ENCODE data around the gene MAP3K7CL.

MAP3K7CL gene

DNA sequence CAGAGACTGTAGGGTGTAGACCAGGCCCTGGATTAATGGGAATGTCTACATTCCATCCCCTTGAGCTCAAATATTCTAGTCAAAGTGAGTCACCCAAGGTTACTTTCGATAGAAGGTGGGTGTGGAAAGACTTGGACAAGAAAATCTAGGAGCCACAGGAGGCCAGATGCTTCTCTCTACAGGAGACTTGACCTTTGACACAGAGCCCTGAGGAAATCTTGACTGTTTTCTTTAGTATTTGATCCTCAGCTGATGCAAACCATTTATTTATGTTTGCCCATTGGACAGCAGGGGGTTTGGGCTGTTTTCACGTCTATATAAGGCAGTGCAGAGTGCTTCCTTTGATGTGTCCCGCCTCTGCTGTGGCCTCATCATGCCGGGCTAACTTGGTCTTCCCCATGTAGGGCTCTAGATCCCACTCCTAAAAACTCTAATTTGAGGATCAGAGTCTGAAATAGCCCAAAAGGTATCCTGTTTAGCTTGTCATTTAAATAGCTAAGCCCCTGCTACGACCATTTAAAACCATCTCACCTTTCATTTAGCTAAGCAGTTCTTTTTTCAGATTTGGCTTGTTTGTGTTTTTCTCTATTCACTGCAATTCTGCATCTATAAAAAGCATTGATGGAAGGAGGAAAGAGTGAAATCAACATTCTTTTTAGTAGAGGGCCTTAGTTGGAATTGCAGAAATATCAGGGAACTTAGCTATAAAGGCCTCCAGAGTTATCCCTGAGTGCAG lies 15.5 kb upstream of the MAP3K7CL start:
- Histone ChIP-seq H3K4me3 (ENCODE audit: control insufficient read depth in 1 of 7, extremely low read depth in 1 of 7, insufficient read depth in 4 of 7, low read depth in 2 of 7, low read length in 6 of 7) (no peak overlapping the region), H3K27ac (ENCODE audit: insufficient read depth in 1 of 2, low read depth in 1 of 2, low read length in 2 of 2, poor library complexity in 1 of 2, severe bottlenecking in 2 of 2) (no peak overlapping the region), H3K9me3 (ENCODE audit: control extremely low read depth in 1 of 5, control insufficient read depth in 4 of 5, insufficient read depth in 2 of 5, low read depth in 1 of 5, low read length in 4 of 5) (no peaks in the 10 kb centered on the region), H3K27me3 (replicated peaks in 2 of 5; ENCODE audit: control insufficient read depth in 4 of 5, insufficient read depth in 5 of 5, low read length in 4 of 5) (no peaks in the 10 kb centered on the region), H3K4me1 (ENCODE audit: control extremely low read depth in 1 of 4, control insufficient read depth in 4 of 4, insufficient read depth in 4 of 4, low read length in 3 of 4) (peaks cover 0 to 2% (median 0%) of the 10 kb centered on the region in 4 experiments), H3K36me3 (ENCODE audit: control insufficient read depth in 4 of 4, insufficient read depth in 4 of 4, low read length in 3 of 4) (peaks cover 0 to 3% (median 0%) of the 10 kb centered on the region in 4 experiments)
- DNase-seq: no peak
- CTCF ChIA-PET: interaction anchor here (1.2 to 4.0 kb wide), 2 partner anchors 9 to 31 kb away, joined by 3 to 16 read pairs; no protein-coding TSS in a partner anchor
- 98% methylated on average over 4 of the region's 5 CpGs for WGBS (ENCODE audit: insufficient coverage)
- POLR2A ChIA-PET: no interaction called here

- H3K36me3 ChIP-seq (ENCODE audit: control insufficient read depth in 4 of 4, insufficient read depth in 4 of 4, low read length in 3 of 4): peaks cover 0 to 3% (median 0%) of the 10 kb centered on the region in 4 experiments
- H3K4me1 ChIP-seq (ENCODE audit: control extremely low read depth in 1 of 4, control insufficient read depth in 4 of 4, insufficient read depth in 4 of 4, low read length in 3 of 4): peaks cover 0 to 2% (median 0%) of the 10 kb centered on the region in 4 experiments
- WGBS (ENCODE audit: insufficient coverage): 98% methylated on average over 5 of the region's 8 CpGs
- H3K27ac ChIP-seq (ENCODE audit: insufficient read depth in 1 of 2, low read depth in 1 of 2, low read length in 2 of 2, poor library complexity in 1 of 2, severe bottlenecking in 2 of 2): no peak overlapping the region
- DNase-seq: no peak
- ChIA-PET CTCF (interaction anchor here (4.0 kb wide), 1 partner anchor 10 kb away, joined by 16 read pairs; no protein-coding TSS in a partner anchor), POLR2A (interaction anchor here (0.5 kb wide), 1 partner anchor 1086 kb away, joined by 3 read pairs; no protein-coding TSS in a partner anchor)
- H3K27me3 ChIP-seq (replicated peaks in 2 of 5; ENCODE audit: control insufficient read depth in 4 of 5, insufficient read depth in 5 of 5, low read length in 4 of 5): no peaks in the 10 kb centered on the region
- H3K4me3 ChIP-seq (ENCODE audit: control insufficient read depth in 1 of 7, extremely low read depth in 1 of 7, insufficient read depth in 4 of 7, low read depth in 2 of 7, low read length in 6 of 7): no peak overlapping the region
- H3K9me3 ChIP-seq (ENCODE audit: control extremely low read depth in 1 of 5, control insufficient read depth in 4 of 5, insufficient read depth in 2 of 5, low read depth in 1 of 5, low read length in 4 of 5): no peaks in the 10 kb centered on the region
These were observed 14.5 kb upstream of the MAP3K7CL start for GRCh38 chr21:29115899-29116298.

GRCh38 chr21:29117372-29117955 lies 13.0 kb upstream of the MAP3K7CL start:
- Histone ChIP-seq H3K4me3 (ENCODE audit: control insufficient read depth in 1 of 7, extremely low read depth in 1 of 7, insufficient read depth in 4 of 7, low read depth in 2 of 7, low read length in 6 of 7) (no peak overlapping the region), H3K27ac (ENCODE audit: insufficient read depth in 1 of 2, low read depth in 1 of 2, low read length in 2 of 2, poor library complexity in 1 of 2, severe bottlenecking in 2 of 2) (no peak overlapping the region), H3K27me3 (replicated peaks in 2 of 5; ENCODE audit: control insufficient read depth in 4 of 5, insufficient read depth in 5 of 5, low read length in 4 of 5) (no peaks in the 10 kb centered on the region), H3K36me3 (ENCODE audit: control insufficient read depth in 4 of 4, insufficient read depth in 4 of 4, low read length in 3 of 4) (no peaks in the 10 kb centered on the region), H3K9me3 (ENCODE audit: control extremely low read depth in 1 of 5, control insufficient read depth in 4 of 5, insufficient read depth in 2 of 5, low read depth in 1 of 5, low read length in 4 of 5) (no peaks in the 10 kb centered on the region), H3K4me1 (ENCODE audit: control extremely low read depth in 1 of 4, control insufficient read depth in 4 of 4, insufficient read depth in 4 of 4, low read length in 3 of 4) (peaks cover 0 to 2% (median 0%) of the 10 kb centered on the region in 4 experiments)
- ChIA-PET POLR2A (no interaction called here), CTCF (interaction anchor here (1.2 to 4.0 kb wide), 2 partner anchors 12 to 31 kb away, joined by 3 to 16 read pairs; no protein-coding TSS in a partner anchor)
- WGBS (ENCODE audit: insufficient coverage): 94% methylated on average over 3 of the region's 3 CpGs
- DNase-seq: peak in 1 of 3 donors; percentile 9

GRCh38 chr21:29121759-29122158 lies 8.7 kb upstream of the MAP3K7CL start:
- ChIA-PET CTCF (interaction anchor here (1.1 to 1.3 kb wide), 2 partner anchors 244 to 250 kb away, joined by 3 to 5 read pairs; no protein-coding TSS in a partner anchor), POLR2A (no interaction called here)
- H3K27ac ChIP-seq (ENCODE audit: insufficient read depth in 1 of 2, low read depth in 1 of 2, low read length in 2 of 2, poor library complexity in 1 of 2, severe bottlenecking in 2 of 2): no peak overlapping the region
- H3K4me1 ChIP-seq (ENCODE audit: control extremely low read depth in 1 of 4, control insufficient read depth in 4 of 4, insufficient read depth in 4 of 4, low read length in 3 of 4): peaks cover 0 to 2% (median 0%) of the 10 kb centered on the region in 4 experiments
- WGBS (ENCODE audit: insufficient coverage): 100% methylated on average over 1 of the region's 1 CpG
- H3K27me3 ChIP-seq (replicated peaks in 2 of 5; ENCODE audit: control insufficient read depth in 4 of 5, insufficient read depth in 5 of 5, low read length in 4 of 5): no peaks in the 10 kb centered on the region
- no peaks in the 10 kb centered on the region for H3K36me3 ChIP-seq (ENCODE audit: control insufficient read depth in 4 of 4, insufficient read depth in 4 of 4, low read length in 3 of 4)
- DNase-seq: no peak
- H3K4me3 ChIP-seq (ENCODE audit: control insufficient read depth in 1 of 7, extremely low read depth in 1 of 7, insufficient read depth in 4 of 7, low read depth in 2 of 7, low read length in 6 of 7): no peak overlapping the region
- H3K9me3 ChIP-seq (ENCODE audit: control extremely low read depth in 1 of 5, control insufficient read depth in 4 of 5, insufficient read depth in 2 of 5, low read depth in 1 of 5, low read length in 4 of 5): no peaks in the 10 kb centered on the region

- CTCF ChIA-PET: interaction anchor here (0.9 kb wide), 1 partner anchor 246 kb away, joined by 3 read pairs; no protein-coding TSS in a partner anchor
- Histone ChIP-seq H3K4me3 (ENCODE audit: control insufficient read depth in 1 of 7, extremely low read depth in 1 of 7, insufficient read depth in 4 of 7, low read depth in 2 of 7, low read length in 6 of 7) (no peak overlapping the region), H3K27ac (ENCODE audit: insufficient read depth in 1 of 2, low read depth in 1 of 2, low read length in 2 of 2, poor library complexity in 1 of 2, severe bottlenecking in 2 of 2) (no peak overlapping the region), H3K27me3 (replicated peaks in 2 of 5; ENCODE audit: control insufficient read depth in 4 of 5, insufficient read depth in 5 of 5, low read length in 4 of 5) (no peaks in the 10 kb centered on the region), H3K36me3 (ENCODE audit: control insufficient read depth in 4 of 4, insufficient read depth in 4 of 4, low read length in 3 of 4) (no peaks in the 10 kb centered on the region), H3K9me3 (ENCODE audit: control extremely low read depth in 1 of 5, control insufficient read depth in 4 of 5, insufficient read depth in 2 of 5, low read depth in 1 of 5, low read length in 4 of 5) (peaks cover 0 to 8% (median 0%) of the 10 kb centered on the region in 5 experiments), H3K4me1 (ENCODE audit: control extremely low read depth in 1 of 4, control insufficient read depth in 4 of 4, insufficient read depth in 4 of 4, low read length in 3 of 4) (no peaks in the 10 kb centered on the region)
- POLR2A ChIA-PET: no interaction called here
- DNase-seq: no peak
These were observed 5.8 kb upstream of the MAP3K7CL start for GRCh38 chr21:29124645-29125044.

GRCh38 chr21:29125191-29125590 lies 5.3 kb upstream of the MAP3K7CL start:
- no peaks in the 10 kb centered on the region for H3K27me3 ChIP-seq (replicated peaks in 2 of 5; ENCODE audit: control insufficient read depth in 4 of 5, insufficient read depth in 5 of 5, low read length in 4 of 5)
- DNase-seq: no peak
- CTCF ChIA-PET: interaction anchor here (0.9 kb wide), 1 partner anchor 246 kb away, joined by 3 read pairs; no protein-coding TSS in a partner anchor
- POLR2A ChIA-PET: no interaction called here
- WGBS (ENCODE audit: insufficient coverage): 83% methylated on average over 1 of the region's 1 CpG
- H3K27ac ChIP-seq (ENCODE audit: insufficient read depth in 1 of 2, low read depth in 1 of 2, low read length in 2 of 2, poor library complexity in 1 of 2, severe bottlenecking in 2 of 2): no peak overlapping the region
- H3K9me3 ChIP-seq (ENCODE audit: control extremely low read depth in 1 of 5, control insufficient read depth in 4 of 5, insufficient read depth in 2 of 5, low read depth in 1 of 5, low read length in 4 of 5): peaks cover 0 to 9% (median 0%) of the 10 kb centered on the region in 5 experiments
- no peaks in the 10 kb centered on the region for H3K36me3 ChIP-seq (ENCODE audit: control insufficient read depth in 4 of 4, insufficient read depth in 4 of 4, low read length in 3 of 4)
- H3K4me1 ChIP-seq (ENCODE audit: control extremely low read depth in 1 of 4, control insufficient read depth in 4 of 4, insufficient read depth in 4 of 4, low read length in 3 of 4): no peaks in the 10 kb centered on the region
- no peak overlapping the region for H3K4me3 ChIP-seq (ENCODE audit: control insufficient read depth in 1 of 7, extremely low read depth in 1 of 7, insufficient read depth in 4 of 7, low read depth in 2 of 7, low read length in 6 of 7)

- Histone ChIP-seq H3K27ac (ENCODE audit: insufficient read depth in 1 of 2, low read depth in 1 of 2, low read length in 2 of 2, poor library complexity in 1 of 2, severe bottlenecking in 2 of 2) (no peak overlapping the region), H3K36me3 (ENCODE audit: control insufficient read depth in 4 of 4, insufficient read depth in 4 of 4, low read length in 3 of 4) (no peaks in the 10 kb centered on the region), H3K4me1 (ENCODE audit: control extremely low read depth in 1 of 4, control insufficient read depth in 4 of 4, insufficient read depth in 4 of 4, low read length in 3 of 4) (no peaks in the 10 kb centered on the region), H3K27me3 (replicated peaks in 2 of 5; ENCODE audit: control insufficient read depth in 4 of 5, insufficient read depth in 5 of 5, low read length in 4 of 5) (no peaks in the 10 kb centered on the region), H3K9me3 (ENCODE audit: control extremely low read depth in 1 of 5, control insufficient read depth in 4 of 5, insufficient read depth in 2 of 5, low read depth in 1 of 5, low read length in 4 of 5) (peaks cover 0 to 9% (median 0%) of the 10 kb centered on the region in 5 experiments), H3K4me3 (ENCODE audit: control insufficient read depth in 1 of 7, extremely low read depth in 1 of 7, insufficient read depth in 4 of 7, low read depth in 2 of 7, low read length in 6 of 7) (no peak overlapping the region)
- DNase-seq: no peak
- CTCF ChIA-PET: interaction anchor here (0.9 kb wide), 1 partner anchor 13 kb away, joined by 3 read pairs; no protein-coding TSS in a partner anchor
- POLR2A ChIA-PET: no interaction called here
- WGBS (ENCODE audit: insufficient coverage): 77% methylated on average over 3 of the region's 3 CpGs
These were observed 4.5 kb upstream of the MAP3K7CL start for GRCh38 chr21:29125979-29126378.
